SJSA1 (cell line): ENCODE results near the gene ASF1A. TPM values are rescaled to one million over a fixed set of nuclear protein-coding genes. Genes with fewer than 3 reads are reported as not detected.

ENCODE experiments used
- DNase-seq, 2 experiments: peaks; one replicate each; pipeline ENCODE4 v3.0.0-alpha.2; 2015 to 2020; ENCODE audit warnings: low spot score in 2 of 2, low read depth in 1 of 2
- H3K27ac ChIP-seq: fragments of 250-450 bp; sonication (Bioruptor Pico); 2 replicates; pipeline ENCODE4 v1.5.1; 2020; ENCODE audit warnings: mild to moderate bottlenecking, moderate library complexity
- H3K27me3 ChIP-seq: fragments of 250-450 bp; sonication (Bioruptor Pico); replicated peaks from 2 replicates; pipeline ENCODE4 v1.5.1; 2020; ENCODE audit warnings: mild to moderate bottlenecking, moderate library complexity
- H3K36me3 ChIP-seq: fragments of 250-450 bp; sonication (Bioruptor Pico); 2 replicates; pipeline ENCODE4 v1.5.1; 2020; ENCODE audit warnings: mild to moderate bottlenecking
- H3K4me1 ChIP-seq: fragments of 250-450 bp; sonication (Bioruptor Pico); replicated peaks from 2 replicates; pipeline ENCODE4 v1.6.1; 2021; ENCODE audit warnings: mild to moderate bottlenecking
- H3K4me3 ChIP-seq: fragments of 250-450 bp; sonication (Bioruptor Pico); 2 replicates; pipeline ENCODE4 v1.5.1; 2020; ENCODE audit warnings: mild to moderate bottlenecking
- H3K9me3 ChIP-seq: fragments of 250-450 bp; sonication (Bioruptor Pico); replicated peaks from 2 replicates; pipeline ENCODE4 v1.5.1; 2020; ENCODE audit warnings: mild to moderate bottlenecking
- total RNA-seq: library from RNA; depleted of rRNA; stranded (reverse); fragments of >200 nt; shearing (Covaris generic); gene quantifications from 2 replicates; pipeline ENCODE4 v1.2.3, GENCODE V29; 2014

ASF1A gene
- total RNA-seq, 1 experiment from 2014 or later, result 38.4 TPM

GRCh38 chr6:118869894-118870589 lies 23.9 kb upstream of the ASF1A start:
- no peak overlapping the region for H3K27ac ChIP-seq
- H3K4me3 ChIP-seq, result no peak overlapping the region
- H3K27me3 ChIP-seq, result no peaks in the 10 kb centered on the region
- no peaks in the 10 kb centered on the region for H3K36me3 ChIP-seq
- DNase-seq, result peak in 1 of 2 experiments; percentile 23
- no peaks in the 10 kb centered on the region for H3K9me3 ChIP-seq
- peaks cover 20% of the 10 kb centered on the region for H3K4me1 ChIP-seq

- no peak for DNase-seq
- Histone ChIP-seq H3K36me3 (no peaks in the 10 kb centered on the region), H3K4me3 (no peak overlapping the region), H3K9me3 (no peaks in the 10 kb centered on the region), H3K4me1 (peaks cover 27% of the 10 kb centered on the region), H3K27me3 (no peaks in the 10 kb centered on the region), H3K27ac (no peak overlapping the region)
Measured at GRCh38 chr6:118871331-118871730, 22.6 kb upstream of the ASF1A start.

- no peak overlapping the region for H3K27ac ChIP-seq
- H3K9me3 ChIP-seq, result no peaks in the 10 kb centered on the region
- peaks cover 33% of the 10 kb centered on the region for H3K4me1 ChIP-seq
- no peak for DNase-seq
- no peaks in the 10 kb centered on the region for H3K27me3 ChIP-seq
- no peak overlapping the region for H3K4me3 ChIP-seq
- no peaks in the 10 kb centered on the region for H3K36me3 ChIP-seq
Measured at GRCh38 chr6:118872318-118872717, 21.6 kb upstream of the ASF1A start.

GRCh38 chr6:118872726-118873125 lies 21.2 kb upstream of the ASF1A start:
- no peak for DNase-seq
- Histone ChIP-seq H3K9me3 (no peaks in the 10 kb centered on the region), H3K27me3 (no peaks in the 10 kb centered on the region), H3K4me1 (peaks cover 33% of the 10 kb centered on the region), H3K4me3 (no peak overlapping the region), H3K36me3 (no peaks in the 10 kb centered on the region), H3K27ac (no peak overlapping the region)

- DNase-seq, result no peak
- no peak overlapping the region for H3K27ac ChIP-seq
- no peak overlapping the region for H3K4me3 ChIP-seq
- no peaks in the 10 kb centered on the region for H3K36me3 ChIP-seq
- H3K9me3 ChIP-seq, result no peaks in the 10 kb centered on the region
- no peaks in the 10 kb centered on the region for H3K27me3 ChIP-seq
- H3K4me1 ChIP-seq, result peaks cover 33% of the 10 kb centered on the region
Measured at GRCh38 chr6:118873239-118873638, 20.7 kb upstream of the ASF1A start.

- Histone ChIP-seq H3K9me3 (no peaks in the 10 kb centered on the region), H3K27ac (no peak overlapping the region), H3K4me3 (no peak overlapping the region), H3K36me3 (no peaks in the 10 kb centered on the region), H3K4me1 (peaks cover 23% of the 10 kb centered on the region), H3K27me3 (no peaks in the 10 kb centered on the region)
- no peak for DNase-seq
Measured at GRCh38 chr6:118875672-118876071, 18.3 kb upstream of the ASF1A start.

GRCh38 chr6:118876198-118876597 lies 17.8 kb upstream of the ASF1A start:
- Histone ChIP-seq H3K9me3 (no peaks in the 10 kb centered on the region), H3K4me3 (no peak overlapping the region), H3K27me3 (no peaks in the 10 kb centered on the region), H3K27ac (peak overlapping the region; percentile 11; the same call in 1 of the 2 replicates), H3K36me3 (no peaks in the 10 kb centered on the region), H3K4me1 (peaks cover 23% of the 10 kb centered on the region)
- peak in 1 of 2 experiments; percentile 22 for DNase-seq

GRCh38 chr6:118876814-118877213 lies 17.1 kb upstream of the ASF1A start:
- H3K27me3 ChIP-seq, result no peaks in the 10 kb centered on the region
- no peak overlapping the region for H3K4me3 ChIP-seq
- peak in 1 of 2 experiments; percentile 44 for DNase-seq

GRCh38 chr6:118877806-118878205 lies 16.1 kb upstream of the ASF1A start:
- Histone ChIP-seq H3K9me3 (no peaks in the 10 kb centered on the region), H3K36me3 (no peaks in the 10 kb centered on the region), H3K4me1 (peaks cover 20% of the 10 kb centered on the region), H3K4me3 (no peak overlapping the region), H3K27me3 (no peaks in the 10 kb centered on the region), H3K27ac (no peak overlapping the region)
- DNase-seq, result no peak

More at GRCh38 chr6:118876814-118877213, 17.1 kb upstream of the ASF1A start:
- Histone ChIP-seq H3K4me1 (peaks cover 20% of the 10 kb centered on the region), H3K36me3 (no peaks in the 10 kb centered on the region), H3K9me3 (no peaks in the 10 kb centered on the region), H3K27ac (peak overlapping the region; percentile 11; the same call in 1 of the 2 replicates)

GRCh38 chr6:118881440-118882313 lies 12.3 kb upstream of the ASF1A start:
- H3K27me3 ChIP-seq, result no peaks in the 10 kb centered on the region
- no peaks in the 10 kb centered on the region for H3K36me3 ChIP-seq
- H3K9me3 ChIP-seq, result no peaks in the 10 kb centered on the region
- H3K27ac ChIP-seq, result no peak overlapping the region
- H3K4me3 ChIP-seq, result no peak overlapping the region
- no peak for DNase-seq
- peaks cover 9% of the 10 kb centered on the region for H3K4me1 ChIP-seq

- Histone ChIP-seq H3K27ac (no peak overlapping the region), H3K27me3 (no peaks in the 10 kb centered on the region), H3K9me3 (no peaks in the 10 kb centered on the region), H3K36me3 (no peaks in the 10 kb centered on the region), H3K4me1 (peaks cover 2% of the 10 kb centered on the region), H3K4me3 (no peak overlapping the region)
- no peak for DNase-seq
Measured at GRCh38 chr6:118882314-118882905, 11.5 kb upstream of the ASF1A start.

- Histone ChIP-seq H3K4me3 (no peak overlapping the region), H3K27ac (no peak overlapping the region), H3K36me3 (no peaks in the 10 kb centered on the region), H3K9me3 (no peaks in the 10 kb centered on the region), H3K27me3 (no peaks in the 10 kb centered on the region), H3K4me1 (no peaks in the 10 kb centered on the region; the same call in 1 of the 2 replicates)
- DNase-seq, result no peak
Measured at GRCh38 chr6:118886641-118887040, 7.3 kb upstream of the ASF1A start.

- Histone ChIP-seq H3K27ac (no peak overlapping the region), H3K4me3 (no peak overlapping the region)
Measured at GRCh38 chr6:118889163-118889562, 4.8 kb upstream of the ASF1A start.

More at GRCh38 chr6:118889163-118889562, 4.8 kb upstream of the ASF1A start:
- no peaks in the 10 kb centered on the region for H3K9me3 ChIP-seq
- no peaks in the 10 kb centered on the region for H3K27me3 ChIP-seq
- DNase-seq, result no peak
- peaks cover 9% of the 10 kb centered on the region for H3K4me1 ChIP-seq
- H3K36me3 ChIP-seq, result peaks cover under 1% of the 10 kb centered on the region; the same call in 1 of the 2 replicates
